Frontal cortex (tissue), 4 donors: ENCODE results near the gene HM13. TPM values are rescaled to one million over a fixed set of nuclear protein-coding genes. Genes with fewer than 3 reads are reported as not detected.
"Not testable (repeated sequence)": the region's sequence is repeated elsewhere in the genome, so short reads cannot be mapped to it uniquely, and the experiment has no call there.

Experiments used
- DNase-seq, 2 donors: peaks; one replicate each; pipeline ENCODE4 v3.0.0; 2012; ENCODE audit warnings: low spot score in 2 of 2
- FAIRE-seq: peaks from 2 replicates; lab custom pipeline; 2012; peaks lifted over from hg19 to GRCh38; lab: Jason Lieb, UNC
- total RNA-seq: library from RNA; depleted of rRNA; stranded (reverse); fragments of >200 nt; gene quantifications from one replicate; pipeline ENCODE4 v1.2.3, GENCODE V29; 2014
- donor health status: control.
- donor health status: control.
- donor health status: control.

The HM13 gene
- 26.1 TPM for total RNA-seq

- peak; percentile 95 to 98 for DNase-seq
- FAIRE-seq: no peak
Measured at GRCh38 chr20:31514154-31515071, at the start of gene HM13. TSS of gene HM13 (plus strand) at chr20:31514442. CDS start at chr20:31514552, 110 bp downstream.

- not testable (repeated sequence) for DNase-seq, FAIRE-seq
Measured at GRCh38 chr20:31470946-31471345, 43.3 kb upstream of the HM13 start.

- no peak for FAIRE-seq
- DNase-seq: no peak
Measured at GRCh38 chr20:31472395-31473330, 41.6 kb upstream of the HM13 start.

GRCh38 chr20:31473331-31474096 is 40.7 kb upstream of the HM13 start:
- no peak for FAIRE-seq
- DNase-seq: no peak

GRCh38 chr20:31474097-31474436 is 40.2 kb upstream of the HM13 start:
- no peak for FAIRE-seq

GRCh38 chr20:31474758-31475427 is 39.3 kb upstream of the HM13 start, which contains the start of the genes DEFB124 and REM1:
TSS of gene DEFB124 (minus strand) at chr20:31475127. CDS start at chr20:31473013, 2,114 bp downstream.
TSS of gene REM1 (plus strand) at chr20:31475288. CDS start at chr20:31476446, 1,158 bp downstream.
- DNase-seq (no peak), FAIRE-seq (no peak)

More at GRCh38 chr20:31474097-31474436, 40.2 kb upstream of the HM13 start:
- DNase-seq: no peak

- FAIRE-seq (no peak), DNase-seq (no peak)
Measured at GRCh38 chr20:31475472-31476293, 38.6 kb upstream of the HM13 start.

GRCh38 chr20:31476294-31476585 is 38.0 kb upstream of the HM13 start:
- FAIRE-seq: no peak
- DNase-seq: no peak

- FAIRE-seq: no peak
Measured at GRCh38 chr20:31476643-31477215, 37.5 kb upstream of the HM13 start.

GRCh38 chr20:31484001-31484400 is 30.2 kb upstream of the HM13 start:
- DNase-seq (no peak), FAIRE-seq (no peak)

More at GRCh38 chr20:31476643-31477215, 37.5 kb upstream of the HM13 start:
- no peak for DNase-seq

GRCh38 chr20:31485450-31486339 is 28.5 kb upstream of the HM13 start:
- DNase-seq: no peak
- no peak for FAIRE-seq

GRCh38 chr20:31488115-31488514 is 26.1 kb upstream of the HM13 start:
- DNase-seq (no peak), FAIRE-seq (no peak)

- DNase-seq (no peak), FAIRE-seq (no peak)
Measured at GRCh38 chr20:31489152-31489551, 25.1 kb upstream of the HM13 start.

GRCh38 chr20:31490752-31491151 is 23.5 kb upstream of the HM13 start:
- DNase-seq (no peak), FAIRE-seq (no peak)

GRCh38 chr20:31494131-31494530 is 20.1 kb upstream of the HM13 start:
- no peak for FAIRE-seq
- DNase-seq: no peak

GRCh38 chr20:31496761-31497295 is 17.4 kb upstream of the HM13 start:
- FAIRE-seq: no peak

More at GRCh38 chr20:31496761-31497295, 17.4 kb upstream of the HM13 start:
- no peak for DNase-seq
